Endothelial cell of umbilical vein (primary cell): ENCODE measurements around the gene ZNF644. TPM values are rescaled to one million over a fixed set of nuclear protein-coding genes. Genes with fewer than 3 reads are reported as not detected.

Source experiments
- BruUV-seq: library from RNA; stranded (reverse); fragments of 400-500 nt; replicated peaks from 2 replicates; lab custom pipeline; 2021; lab: Mats Ljungman, UMichigan
- CTCF ChIA-PET: fragments of 300-600, 350-600 bp; sonication (Branson Sonifier 250); formaldehyde crosslinking; loops from one replicate; lab custom pipeline; 2021; ENCODE audit warnings: antibody characterized with exemption, inconsistent platforms; lab: Charles Lee
- POLR2A ChIA-PET: fragments of 300-600, 350-600 bp; sonication (Branson Sonifier 250); formaldehyde crosslinking; loops from one replicate; lab custom pipeline; 2021; ENCODE audit warnings: antibody characterized with exemption, inconsistent platforms; lab: Charles Lee
- DNase-seq: peaks from one replicate; pipeline ENCODE4 v3.0.0-alpha.2; 2011; ENCODE audit warnings: low read depth, low spot score
- FAIRE-seq: peaks from 2 replicates; lab custom pipeline; 2011; peaks lifted over from hg19 to GRCh38; lab: Jason Lieb, UNC
- H2AFZ ChIP-seq: 2 replicates; pipeline ENCODE4 v1.6.0; 2012; ENCODE audit warnings: low read depth, low read length, control low read depth, inconsistent platforms
- H3K27ac ChIP-seq: 2 replicates; pipeline ENCODE4 v1.5.1; 2011; ENCODE audit warnings: low read depth, mild to moderate bottlenecking, control low read depth, low read length, moderate library complexity; ENCODE audit not compliant: insufficient read depth
- H3K27me3 ChIP-seq, 2 experiments: 2 replicates each; pipeline versions ENCODE4 v1.6.0 to v1.6.1; 2011; ENCODE audit warnings: low read length in 2 of 2, mixed read lengths in 1 of 2; ENCODE audit not compliant: control insufficient read depth in 2 of 2, insufficient read depth in 2 of 2
- H3K36me3 ChIP-seq, 2 experiments: 2 replicates in 1 of 2; 3 replicates in 1 of 2; pipeline ENCODE4 v1.5.1; 2011; ENCODE audit warnings: low read length in 2 of 2, mild to moderate bottlenecking in 1 of 2, moderate library complexity in 1 of 2; ENCODE audit not compliant: control insufficient read depth in 2 of 2, insufficient read depth in 2 of 2; ENCODE audit errors: extremely low read depth in 1 of 2
- H3K4me1 ChIP-seq: 3 replicates; pipeline ENCODE4 v1.5.1; 2011; ENCODE audit warnings: mild to moderate bottlenecking, low read length; ENCODE audit not compliant: control insufficient read depth, insufficient read depth; ENCODE audit errors: extremely low read depth
- H3K4me2 ChIP-seq: 2 replicates; pipeline ENCODE4 v1.6.1; 2011; ENCODE audit warnings: low read length, control low read depth, mixed read lengths; ENCODE audit not compliant: insufficient read depth
- H3K4me3 ChIP-seq, 3 experiments: fragments of 200-600 bp in 1 of 3; sonication (generic), shearing (Covaris generic) in 1 of 3; replicated peaks in 1 of 3; 2 replicates each; pipeline ENCODE4 v1.5.1; 2011 to 2016; ENCODE audit warnings: control low read depth in 3 of 3, low read length in 3 of 3, mild to moderate bottlenecking in 2 of 3, inconsistent platforms in 1 of 3, low read depth in 1 of 3, moderate library complexity in 1 of 3; ENCODE audit not compliant: insufficient read depth in 1 of 3
- H3K79me2 ChIP-seq: 2 replicates; pipeline ENCODE4 v1.6.0; 2012; ENCODE audit warnings: low read length, inconsistent platforms; ENCODE audit not compliant: control insufficient read depth, insufficient read depth
- H3K9ac ChIP-seq: replicated peaks from 2 replicates; pipeline ENCODE3; 2011; ENCODE audit warnings: low read length, control low read depth; ENCODE audit not compliant: insufficient read depth; ENCODE audit errors: extremely low read depth
- H3K9me1 ChIP-seq: replicated peaks from 3 replicates; pipeline ENCODE4 v1.6.0; 2011; ENCODE audit warnings: mild to moderate bottlenecking, low read length; ENCODE audit not compliant: control insufficient read depth, insufficient read depth; ENCODE audit errors: extremely low read depth
- H3K9me3 ChIP-seq: replicated peaks from 2 replicates; pipeline ENCODE4 v1.5.1; 2012; ENCODE audit warnings: low read length, inconsistent platforms; ENCODE audit not compliant: control insufficient read depth, insufficient read depth
- H4K20me1 ChIP-seq: replicated peaks from 2 replicates; pipeline ENCODE3; 2011; ENCODE audit warnings: mild to moderate bottlenecking, low read length; ENCODE audit not compliant: control insufficient read depth, insufficient read depth; ENCODE audit errors: extremely low read depth
- EZH2 ChIP-seq: IDR thresholded peaks from 2 replicates; pipeline ENCODE4 v1.6.1; 2012; ENCODE audit warnings: borderline replicate concordance, low read depth, mild to moderate bottlenecking, moderate library complexity, low read length, inconsistent platforms; ENCODE audit not compliant: severe bottlenecking
- FOS ChIP-seq: IDR thresholded peaks from 2 replicates; pipeline ENCODE4 v1.6.1; 2011; ENCODE audit warnings: mild to moderate bottlenecking, low read length, moderate library complexity, borderline replicate concordance; ENCODE audit not compliant: insufficient read depth
- GATA2 ChIP-seq: IDR thresholded peaks from 2 replicates; pipeline ENCODE4 v1.7.0; 2011; ENCODE audit warnings: low read depth, mild to moderate bottlenecking, moderate library complexity, mixed read lengths, low read length; ENCODE audit not compliant: insufficient read length, insufficient read depth
- JUN ChIP-seq: IDR thresholded peaks from 2 replicates; pipeline ENCODE4 v1.6.1; 2011; ENCODE audit warnings: borderline replicate concordance, low read depth; ENCODE audit not compliant: insufficient read length, insufficient read depth
- MYC ChIP-seq: IDR thresholded peaks from one replicate; pipeline ENCODE4 v1.6.1; 2011; ENCODE audit warnings: mild to moderate bottlenecking, low read depth, low read length
- POLR2A ChIP-seq: IDR thresholded peaks from 2 replicates; pipeline ENCODE4 v1.6.1; 2012; ENCODE audit warnings: low read depth, mild to moderate bottlenecking, control low read depth, low read length
- POLR2AphosphoS5 ChIP-seq: IDR thresholded peaks from 2 replicates; pipeline ENCODE4 v1.6.1; 2012; ENCODE audit warnings: low read depth, mild to moderate bottlenecking, control low read depth, low read length, moderate library complexity; ENCODE audit not compliant: insufficient read depth
- dilution Hi-C: fragments of 300-500 bp; cut with MboI; formaldehyde crosslinking; loops from one replicate; pipeline ENCODE4 v1.15.0; 2019; ENCODE audit warnings: low sequenced_read_pairs; ENCODE audit not compliant: extremely low pct_ligation_motif_present
- intact Hi-C: fragments of 100-400 bp; cut with micrococcal nuclease; formaldehyde crosslinking; loops from one replicate; pipeline ENCODE4 v1.10.0; 2022
- polyA plus RNA-seq, 4 experiments: library from polyadenylated mRNA; depleted of rRNA in 3 of 4; stranded (reverse) in 3 of 4; unstranded in 1 of 4; fragments of >200 nt; gene quantifications; 2 replicates each; pipeline versions ENCODE4 v1.2.1 to v1.2.3, GENCODE V29; 2011 to 2012; ENCODE audit warnings: missing spikeins in 1 of 4
- total RNA-seq: library from RNA; stranded (reverse); gene quantifications from 2 replicates; pipeline ENCODE4 v1.2.3, GENCODE V29; 2021
- TF ChIP-seq, protein P1 (sequence below): IDR thresholded peaks from 2 replicates; pipeline ENCODE4 v1.6.1; 2011; ENCODE audit not compliant: insufficient read depth, insufficient read length
- TF ChIP-seq, protein P2 (sequence below), 2 donors: IDR thresholded peaks; 1 replicate in 1 of 2; 2 replicates in 1 of 2; pipeline ENCODE4 v1.5.1; 2011; ENCODE audit warnings: low read length in 2 of 2, mild to moderate bottlenecking in 2 of 2, moderate library complexity in 2 of 2, control low read depth in 1 of 2, inconsistent platforms in 1 of 2, low read depth in 1 of 2; ENCODE audit not compliant: insufficient read depth in 1 of 2; ENCODE audit errors: extremely low read depth in 1 of 2

The ZNF644 gene
- total and polyA plus RNA-seq, 2 donors (not counting 3 experiments of a cell fraction or from before 2014, with no cell fraction given), result 7.2 to 47.0 TPM

DNA sequence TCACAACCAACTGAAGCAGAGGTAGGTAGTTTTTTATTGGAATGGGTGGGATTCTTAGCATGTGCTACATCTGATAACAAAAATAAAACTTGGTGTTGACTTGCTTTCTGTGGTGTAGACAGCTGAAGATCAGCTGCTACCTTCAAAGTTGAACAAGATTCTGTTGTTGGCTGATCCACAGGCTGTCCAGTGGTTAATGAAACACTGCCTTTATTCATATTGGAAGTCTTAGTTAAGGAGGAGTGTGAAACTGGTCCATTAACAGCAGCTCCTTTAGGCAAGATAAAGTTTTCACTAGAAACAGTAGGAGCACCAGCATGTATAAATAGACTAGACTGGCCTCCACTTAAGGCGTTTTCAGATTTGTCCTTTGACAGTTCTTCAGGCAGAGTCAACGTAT is 81.1 kb downstream of the ZNF644 start:
- Histone ChIP-seq H3K9ac (no peak overlapping the region), H2AFZ (no peak overlapping the region), H3K4me2 (no peak overlapping the region), H3K27me3 (no peaks in the 10 kb centered on the region), H3K4me3 (no peak overlapping the region), H3K9me1 (no peaks in the 10 kb centered on the region), H3K9me3 (no peaks in the 10 kb centered on the region), H3K27ac (no peak overlapping the region), H4K20me1 (no peaks in the 10 kb centered on the region), H3K4me1 (no peaks in the 10 kb centered on the region), H3K79me2 (peaks cover 25% of the 10 kb centered on the region), H3K36me3 (peaks cover 1 to 9% of the 10 kb centered on the region in 2 experiments)
- DNase-seq (no peak), FAIRE-seq (no peak)
- intact Hi-C loops (no loop called here), dilution Hi-C loops (no loop called here)
- no TSS peak for BruUV-seq
- CTCF ChIA-PET, result no interaction called here
- POLR2A ChIA-PET, result no interaction called here
- no peak for TF ChIP-seq POLR2A
- TF ChIP-seq, protein P1, sequence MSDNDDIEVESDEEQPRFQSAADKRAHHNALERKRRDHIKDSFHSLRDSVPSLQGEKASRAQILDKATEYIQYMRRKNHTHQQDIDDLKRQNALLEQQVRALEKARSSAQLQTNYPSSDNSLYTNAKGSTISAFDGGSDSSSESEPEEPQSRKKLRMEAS, result no peak
- no peak for TF ChIP-seq MYC
- no peak for TF ChIP-seq GATA2
- no peak for TF ChIP-seq EZH2
- no peak for TF ChIP-seq JUN
- TF ChIP-seq, protein P2, sequence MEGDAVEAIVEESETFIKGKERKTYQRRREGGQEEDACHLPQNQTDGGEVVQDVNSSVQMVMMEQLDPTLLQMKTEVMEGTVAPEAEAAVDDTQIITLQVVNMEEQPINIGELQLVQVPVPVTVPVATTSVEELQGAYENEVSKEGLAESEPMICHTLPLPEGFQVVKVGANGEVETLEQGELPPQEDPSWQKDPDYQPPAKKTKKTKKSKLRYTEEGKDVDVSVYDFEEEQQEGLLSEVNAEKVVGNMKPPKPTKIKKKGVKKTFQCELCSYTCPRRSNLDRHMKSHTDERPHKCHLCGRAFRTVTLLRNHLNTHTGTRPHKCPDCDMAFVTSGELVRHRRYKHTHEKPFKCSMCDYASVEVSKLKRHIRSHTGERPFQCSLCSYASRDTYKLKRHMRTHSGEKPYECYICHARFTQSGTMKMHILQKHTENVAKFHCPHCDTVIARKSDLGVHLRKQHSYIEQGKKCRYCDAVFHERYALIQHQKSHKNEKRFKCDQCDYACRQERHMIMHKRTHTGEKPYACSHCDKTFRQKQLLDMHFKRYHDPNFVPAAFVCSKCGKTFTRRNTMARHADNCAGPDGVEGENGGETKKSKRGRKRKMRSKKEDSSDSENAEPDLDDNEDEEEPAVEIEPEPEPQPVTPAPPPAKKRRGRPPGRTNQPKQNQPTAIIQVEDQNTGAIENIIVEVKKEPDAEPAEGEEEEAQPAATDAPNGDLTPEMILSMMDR (IDR thresholded peaks at IDR 0.05; ENCODE audit: extremely low read depth in 1 of 2, insufficient read depth in 1 of 2, low read depth in 1 of 2, low read length in 2 of 2), result no peak
- no peak for TF ChIP-seq POLR2AphosphoS5
- no peak for TF ChIP-seq FOS
